GM12878 (cell line): ENCODE measurements around the gene CALML4. TPM values are rescaled to one million over a fixed set of nuclear protein-coding genes. Genes with fewer than 3 reads are reported as not detected.
A peak's percentile ranks its signal among the peaks of the same experiment; 100 is the strongest.

Experiments used
- ASH2L ChIP-seq: fragments of 300-600, 200-600 bp; sonication (generic); IDR thresholded peaks from 2 replicates; pipeline ENCODE4 v1.6.1; 2017; ENCODE audit warnings: low read depth, mild to moderate bottlenecking, borderline replicate concordance
- BCL11A ChIP-seq: IDR thresholded peaks from 2 replicates; pipeline ENCODE4 v1.6.1; 2011; ENCODE audit warnings: low read depth, low read length
- CHD2 ChIP-seq: IDR thresholded peaks from 2 replicates; pipeline ENCODE4 v1.6.1; 2011; ENCODE audit warnings: low read depth, low read length, improper control_type of control experiment, borderline replicate concordance
- IKZF1 ChIP-seq: fragments of 450-650 bp; conservative IDR thresholded peaks from 2 replicates; pipeline ENCODE4 v1.6.1; 2017; ENCODE audit warnings: antibody characterized with exemption, mild to moderate bottlenecking
- KAT2A ChIP-seq: conservative IDR thresholded peaks from 2 replicates; pipeline ENCODE4 v1.6.1; 2011; ENCODE audit warnings: low read depth, low read length; ENCODE audit not compliant: control insufficient read depth
- MEF2B ChIP-seq: fragments of 450-650 bp; IDR thresholded peaks from 2 replicates; pipeline ENCODE4 v1.6.1; 2018; ENCODE audit warnings: mild to moderate bottlenecking, moderate library complexity; ENCODE audit not compliant: partially characterized antibody, poor library complexity, severe bottlenecking
- MYB ChIP-seq: fragments of 150-350 bp; IDR thresholded peaks from 2 replicates; pipeline ENCODE4 v1.6.1; 2014; ENCODE audit warnings: mild to moderate bottlenecking, low read depth, low read length, borderline replicate concordance
- NFYA ChIP-seq: IDR thresholded peaks from 2 replicates; pipeline ENCODE4 v1.6.1; 2011; ENCODE audit warnings: low read depth, mild to moderate bottlenecking, low read length, improper control_type of control experiment, borderline replicate concordance
- NR2C1 ChIP-seq: fragments of 450-650 bp; IDR thresholded peaks from 2 replicates; pipeline ENCODE4 v1.6.1; 2017; ENCODE audit warnings: antibody characterized with exemption, mild to moderate bottlenecking, moderate library complexity
- NR2C2 ChIP-seq: IDR thresholded peaks from 2 replicates; pipeline ENCODE4 v1.6.1; 2011; ENCODE audit warnings: borderline replicate concordance, low read depth; ENCODE audit not compliant: control insufficient read depth, insufficient read length
- RAD21 ChIP-seq: IDR thresholded peaks from 2 replicates; pipeline ENCODE4 v1.6.1; 2011; ENCODE audit warnings: mild to moderate bottlenecking, low read depth, low read length, moderate library complexity; ENCODE audit not compliant: insufficient read depth
- RFX5 ChIP-seq: IDR thresholded peaks from 2 replicates; pipeline ENCODE4 v1.6.1; 2011; ENCODE audit warnings: low read depth, low read length, improper control_type of control experiment
- RUNX3 ChIP-seq: IDR thresholded peaks from 2 replicates; pipeline ENCODE4 v1.6.1; 2012; ENCODE audit warnings: low read length, inconsistent platforms
- SPI1 ChIP-seq: IDR thresholded peaks from 2 replicates; pipeline ENCODE4 v1.6.1; 2011; ENCODE audit warnings: low read depth, mild to moderate bottlenecking, low read length, moderate library complexity, borderline replicate concordance; ENCODE audit not compliant: insufficient read depth
- SRF ChIP-seq, 2 experiments: IDR thresholded peaks; 2 replicates each; pipeline ENCODE4 v1.6.1; 2011; ENCODE audit warnings: low read depth in 2 of 2, low read length in 2 of 2, mild to moderate bottlenecking in 1 of 2, moderate library complexity in 1 of 2
- TCF3 ChIP-seq: IDR thresholded peaks from 2 replicates; pipeline ENCODE4 v1.6.1; 2012; ENCODE audit warnings: low read depth, mild to moderate bottlenecking, low read length, borderline replicate concordance; ENCODE audit not compliant: insufficient read depth
- YY1 ChIP-seq: IDR thresholded peaks from 2 replicates; pipeline ENCODE4 v1.6.1; 2011; ENCODE audit warnings: low read depth, mild to moderate bottlenecking, low read length
- ZBED1 ChIP-seq: IDR thresholded peaks from 2 replicates; pipeline ENCODE4 v1.6.1; 2016; ENCODE audit warnings: borderline replicate concordance
- polyA plus RNA-seq, 11 experiments: library from polyadenylated mRNA; depleted of rRNA in 4 of 11; unstranded in 6 of 11; stranded (reverse) in 5 of 11; fragments of >200 nt; fragmentation: Nextera tagmentation in 4 of 11; fragmentation: Illumina TruSeq in 1 of 11; extraction: Ambion mirVana in 4 of 11; extraction: Trizol in 1 of 11; gene quantifications; 1 replicate in 1 of 11; 2 replicates in 10 of 11; pipeline versions ENCODE4 v1.2.1 to v1.2.3, GENCODE V29; 2011 to 2016; ENCODE audit warnings: inconsistent platforms in 2 of 11, missing spikeins in 2 of 11, low read depth in 1 of 11
- total RNA-seq, 4 experiments: library from RNA; depleted of rRNA in 3 of 4; stranded (reverse); fragments of >200 nt in 3 of 4; fragmentation: Illumina TruSeq in 1 of 4; extraction: Trizol in 1 of 4; gene quantifications; 2 replicates each; pipeline versions ENCODE4 v1.2.1 to v1.2.3, GENCODE V29; 2013 to 2021
- TF ChIP-seq, protein P1 (sequence below): IDR thresholded peaks from 2 replicates; pipeline ENCODE4 v1.6.1; 2012; ENCODE audit warnings: low read depth, low read length, improper control_type of control experiment
- TF ChIP-seq, protein P2 (sequence below): fragments of 450-650 bp; IDR thresholded peaks from 2 replicates; pipeline ENCODE4 v1.6.1; 2017; ENCODE audit warnings: borderline replicate concordance
- TF ChIP-seq, protein P3 (sequence below): fragments of 450-650 bp; IDR thresholded peaks from 2 replicates; pipeline ENCODE4 v1.6.1; 2017; ENCODE audit warnings: mild to moderate bottlenecking, low read depth, inconsistent platforms; ENCODE audit not compliant: poor library complexity, severe bottlenecking
- TF ChIP-seq, protein P4 (sequence below): IDR thresholded peaks from 2 replicates; pipeline ENCODE4 v1.6.1; 2011; ENCODE audit warnings: borderline replicate concordance, low read depth, mild to moderate bottlenecking, moderate library complexity, low read length; ENCODE audit not compliant: insufficient read depth, poor library complexity, severe bottlenecking

Gene CALML4
- total and polyA plus RNA-seq, 10 of the 15 experiments (the other 5 are each of a cell fraction or from before 2014, with no cell fraction given) = 1.7 to 15.9 (median 5.1) TPM

DNA sequence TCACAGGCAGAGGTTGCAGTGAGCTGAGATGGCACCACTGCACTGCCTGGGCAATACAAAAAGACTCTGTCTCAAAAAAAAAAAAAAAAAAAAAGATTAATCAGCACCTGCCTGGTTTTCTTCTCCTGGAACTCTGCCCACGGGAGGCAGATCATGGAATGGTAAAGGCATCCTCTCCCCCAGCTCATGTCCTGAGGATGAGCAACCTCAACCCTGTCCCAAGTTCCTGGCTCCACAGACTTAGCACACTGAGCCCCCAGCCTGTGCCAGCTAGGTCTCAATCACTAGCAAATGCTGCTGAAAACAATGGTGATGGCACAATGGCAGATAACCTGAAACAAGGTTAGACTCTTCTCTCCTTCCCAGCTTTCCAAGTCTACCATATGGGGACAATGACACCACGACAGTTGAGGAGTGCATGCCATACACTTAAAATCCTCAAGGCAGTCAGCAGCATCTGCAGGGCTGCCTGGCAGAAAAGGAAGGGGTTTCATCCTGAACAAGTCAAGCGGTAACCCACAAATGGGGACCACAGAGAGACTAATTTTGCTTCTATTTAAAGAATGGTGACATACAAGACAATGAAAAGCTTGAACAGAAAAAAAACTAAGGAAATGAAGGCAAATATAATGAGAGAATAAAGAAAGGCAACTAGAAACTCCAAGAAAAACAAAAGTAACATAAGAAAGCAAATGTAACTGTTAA, 19.6 kb upstream of the CALML4 start (continued):
- no peak for TF ChIP-seq NR2C2
- no peak for TF ChIP-seq RFX5
- no peak for TF ChIP-seq TCF3
- TF ChIP-seq YY1 = no peak
- TF ChIP-seq, protein P1, sequence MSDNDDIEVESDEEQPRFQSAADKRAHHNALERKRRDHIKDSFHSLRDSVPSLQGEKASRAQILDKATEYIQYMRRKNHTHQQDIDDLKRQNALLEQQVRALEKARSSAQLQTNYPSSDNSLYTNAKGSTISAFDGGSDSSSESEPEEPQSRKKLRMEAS = no peak
- no peak for TF ChIP-seq ASH2L
- TF ChIP-seq, protein P2, sequence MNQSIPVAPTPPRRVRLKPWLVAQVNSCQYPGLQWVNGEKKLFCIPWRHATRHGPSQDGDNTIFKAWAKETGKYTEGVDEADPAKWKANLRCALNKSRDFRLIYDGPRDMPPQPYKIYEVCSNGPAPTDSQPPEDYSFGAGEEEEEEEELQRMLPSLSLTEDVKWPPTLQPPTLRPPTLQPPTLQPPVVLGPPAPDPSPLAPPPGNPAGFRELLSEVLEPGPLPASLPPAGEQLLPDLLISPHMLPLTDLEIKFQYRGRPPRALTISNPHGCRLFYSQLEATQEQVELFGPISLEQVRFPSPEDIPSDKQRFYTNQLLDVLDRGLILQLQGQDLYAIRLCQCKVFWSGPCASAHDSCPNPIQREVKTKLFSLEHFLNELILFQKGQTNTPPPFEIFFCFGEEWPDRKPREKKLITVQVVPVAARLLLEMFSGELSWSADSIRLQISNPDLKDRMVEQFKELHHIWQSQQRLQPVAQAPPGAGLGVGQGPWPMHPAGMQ = no peak
- no peak for TF ChIP-seq CHD2
- TF ChIP-seq RUNX3 = peak; percentile 92
- no peak for TF ChIP-seq BCL11A
- peak; percentile 35; the same call in 1 of the 2 replicates for TF ChIP-seq IKZF1
- peak; percentile 78 for TF ChIP-seq MEF2B
- TF ChIP-seq KAT2A = no peak
- TF ChIP-seq, protein P3, sequence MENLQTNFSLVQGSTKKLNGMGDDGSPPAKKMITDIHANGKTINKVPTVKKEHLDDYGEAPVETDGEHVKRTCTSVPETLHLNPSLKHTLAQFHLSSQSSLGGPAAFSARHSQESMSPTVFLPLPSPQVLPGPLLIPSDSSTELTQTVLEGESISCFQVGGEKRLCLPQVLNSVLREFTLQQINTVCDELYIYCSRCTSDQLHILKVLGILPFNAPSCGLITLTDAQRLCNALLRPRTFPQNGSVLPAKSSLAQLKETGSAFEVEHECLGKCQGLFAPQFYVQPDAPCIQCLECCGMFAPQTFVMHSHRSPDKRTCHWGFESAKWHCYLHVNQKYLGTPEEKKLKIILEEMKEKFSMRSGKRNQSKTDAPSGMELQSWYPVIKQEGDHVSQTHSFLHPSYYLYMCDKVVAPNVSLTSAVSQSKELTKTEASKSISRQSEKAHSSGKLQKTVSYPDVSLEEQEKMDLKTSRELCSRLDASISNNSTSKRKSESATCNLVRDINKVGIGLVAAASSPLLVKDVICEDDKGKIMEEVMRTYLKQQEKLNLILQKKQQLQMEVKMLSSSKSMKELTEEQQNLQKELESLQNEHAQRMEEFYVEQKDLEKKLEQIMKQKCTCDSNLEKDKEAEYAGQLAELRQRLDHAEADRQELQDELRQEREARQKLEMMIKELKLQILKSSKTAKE = no peak
- TF ChIP-seq RAD21 = no peak
- peak; percentile 25; the same call in 1 of the 2 replicates for TF ChIP-seq SPI1
- TF ChIP-seq NR2C1 = no peak
- no peak for TF ChIP-seq MYB
- TF ChIP-seq ZBED1 = no peak
- TF ChIP-seq, protein P4, sequence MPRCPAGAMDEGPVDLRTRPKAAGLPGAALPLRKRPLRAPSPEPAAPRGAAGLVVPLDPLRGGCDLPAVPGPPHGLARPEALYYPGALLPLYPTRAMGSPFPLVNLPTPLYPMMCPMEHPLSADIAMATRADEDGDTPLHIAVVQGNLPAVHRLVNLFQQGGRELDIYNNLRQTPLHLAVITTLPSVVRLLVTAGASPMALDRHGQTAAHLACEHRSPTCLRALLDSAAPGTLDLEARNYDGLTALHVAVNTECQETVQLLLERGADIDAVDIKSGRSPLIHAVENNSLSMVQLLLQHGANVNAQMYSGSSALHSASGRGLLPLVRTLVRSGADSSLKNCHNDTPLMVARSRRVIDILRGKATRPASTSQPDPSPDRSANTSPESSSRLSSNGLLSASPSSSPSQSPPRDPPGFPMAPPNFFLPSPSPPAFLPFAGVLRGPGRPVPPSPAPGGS = no peak
- TF ChIP-seq NFYA = no peak
- TF ChIP-seq SRF (IDR thresholded peaks at IDR 0.05; ENCODE audit: low read depth in 2 of 2, low read length in 2 of 2) = no peak
